K562 (cell line): ENCODE results near the gene OST4. TPM values are rescaled to one million over a fixed set of nuclear protein-coding genes. Genes with fewer than 3 reads are reported as not detected.

Experiments used
- CBX3 ChIP-seq, 2 experiments: IDR thresholded peaks; 1 replicate in 1 of 2; 2 replicates in 1 of 2; pipeline ENCODE4 v1.6.1; 2012; ENCODE audit warnings: inconsistent platforms in 2 of 2, low read length in 2 of 2, borderline replicate concordance in 1 of 2, control low read depth in 1 of 2
- CREBBP ChIP-seq: IDR thresholded peaks from one replicate; pipeline ENCODE4 v1.6.1; 2012; ENCODE audit warnings: low read depth, mild to moderate bottlenecking, control low read depth, inconsistent platforms, low read length
- EGR1 ChIP-seq: fragments of 450-650 bp; conservative IDR thresholded peaks from 2 replicates; pipeline ENCODE4 v1.6.1; 2017; ENCODE audit warnings: mild to moderate bottlenecking
- KDM2B ChIP-seq: fragments of 250-450 bp; sonication (Bioruptor Pico); IDR thresholded peaks from 2 replicates; pipeline ENCODE4 v1.8.0; 2021; ENCODE audit warnings: mild to moderate bottlenecking, moderate library complexity
- KLF16 ChIP-seq: IDR thresholded peaks from 2 replicates; pipeline ENCODE4 v1.6.1; 2016; ENCODE audit warnings: antibody characterized with exemption
- LCOR ChIP-seq: sonication (generic); formaldehyde crosslinking; IDR thresholded peaks from 2 replicates; pipeline ENCODE4 v1.8.0; 2022; ENCODE audit warnings: mild to moderate bottlenecking, missing genetic modification reagents
- MAX ChIP-seq: sonication (generic); formaldehyde crosslinking; IDR thresholded peaks from 2 replicates; pipeline ENCODE4 v1.9.0; 2022; ENCODE audit warnings: mild to moderate bottlenecking, missing genetic modification reagents
- MTA2 ChIP-seq: fragments of 450-650 bp; IDR thresholded peaks from 2 replicates; pipeline ENCODE4 v1.6.1; 2016; ENCODE audit warnings: low read depth
- NCOA6 ChIP-seq: fragments of 450-650 bp; IDR thresholded peaks from 2 replicates; pipeline ENCODE4 v1.6.1; 2017; ENCODE audit warnings: mild to moderate bottlenecking
- PHF20 ChIP-seq: fragments of 450-650 bp; IDR thresholded peaks from 2 replicates; pipeline ENCODE4 v1.6.1; 2018; ENCODE audit not compliant: partially characterized antibody
- RBM14 ChIP-seq: fragments of 200-400 bp; formaldehyde crosslinking; IDR thresholded peaks from 2 replicates; pipeline ENCODE4 v1.6.1; 2018; ENCODE audit warnings: low read depth, mild to moderate bottlenecking, low read length, moderate library complexity, borderline replicate concordance; ENCODE audit not compliant: insufficient read depth
- RCOR1 ChIP-seq, 2 experiments: IDR thresholded peaks; 2 replicates each; pipeline ENCODE4 v1.6.1; 2012; ENCODE audit warnings: low read depth in 2 of 2, low read length in 2 of 2, borderline replicate concordance in 1 of 2, improper control_type of control experiment in 1 of 2
- RUNX1 ChIP-seq: sonication (generic); IDR thresholded peaks from 2 replicates; pipeline ENCODE4 v1.6.1; 2016; ENCODE audit warnings: antibody characterized with exemption, low read depth
- SIN3A ChIP-seq, 2 experiments: fragments of 150-350 bp in 1 of 2; IDR thresholded peaks; 2 replicates each; pipeline ENCODE4 v1.6.1; 2011 to 2016; ENCODE audit warnings: borderline replicate concordance in 2 of 2, low read depth in 2 of 2, low read length in 2 of 2, mild to moderate bottlenecking in 2 of 2, moderate library complexity in 2 of 2; ENCODE audit not compliant: control insufficient read depth in 1 of 2
- SMARCB1 ChIP-seq: IDR thresholded peaks from 2 replicates; pipeline ENCODE4 v1.6.1; 2011; ENCODE audit warnings: improper control_type of control experiment, low read depth; ENCODE audit not compliant: insufficient read length
- SMARCC2 ChIP-seq: fragments of 450-650 bp; IDR thresholded peaks from 2 replicates; pipeline ENCODE4 v1.6.1; 2017; ENCODE audit warnings: antibody characterized with exemption, moderate library complexity, mild to moderate bottlenecking, low read depth
- ZBTB2 ChIP-seq: fragments of 450-650 bp; IDR thresholded peaks from 2 replicates; pipeline ENCODE4 v1.6.1; 2016; ENCODE audit warnings: antibody characterized with exemption
- ZBTB49 ChIP-seq: sonication (generic); formaldehyde crosslinking; IDR thresholded peaks from 2 replicates; pipeline ENCODE4 v1.8.0; 2022; ENCODE audit warnings: missing genetic modification reagents, mild to moderate bottlenecking, borderline replicate concordance
- ZEB2 ChIP-seq: fragments of 450-650 bp; IDR thresholded peaks from 2 replicates; pipeline ENCODE4 v1.6.1; 2016
- ZKSCAN3 ChIP-seq: fragments of 250-450 bp; sonication (Bioruptor Pico); IDR thresholded peaks from 2 replicates; pipeline ENCODE4 v1.4.0; 2020
- ZNF124 ChIP-seq: sonication (generic); formaldehyde crosslinking; IDR thresholded peaks from 2 replicates; pipeline ENCODE4 v1.8.1; 2022; ENCODE audit warnings: missing genetic modification reagents
- ZNF551 ChIP-seq: fragments of 250-450 bp; sonication (Bioruptor Pico); IDR thresholded peaks from 2 replicates; pipeline ENCODE4 v1.5.0; 2021; ENCODE audit warnings: mild to moderate bottlenecking, moderate library complexity
- ZNF695 ChIP-seq: fragments of 450-650 bp; formaldehyde crosslinking; IDR thresholded peaks from 2 replicates; pipeline ENCODE4 v1.4.0; 2020; ENCODE audit warnings: mild to moderate bottlenecking, moderate library complexity
- ZNF79 ChIP-seq: fragments of 250-450 bp; sonication (Bioruptor Pico); IDR thresholded peaks from 2 replicates; pipeline ENCODE4 v1.4.0; 2020; ENCODE audit warnings: low read depth, mild to moderate bottlenecking, moderate library complexity
- polyA plus RNA-seq, 8 experiments: library from polyadenylated mRNA; depleted of rRNA in 4 of 8; stranded (reverse) in 5 of 8; unstranded in 3 of 8; fragments of >200 nt; fragmentation: Nextera tagmentation in 2 of 8; fragmentation: Illumina TruSeq in 1 of 8; extraction: Ambion mirVana in 2 of 8; extraction: Trizol in 1 of 8; gene quantifications; 2 replicates each; pipeline versions ENCODE4 v1.2.1 to v1.2.3, GENCODE V29; 2011 to 2014; ENCODE audit warnings: inconsistent platforms in 1 of 8, missing spikeins in 1 of 8
- total RNA-seq, 7 experiments: library from RNA; depleted of rRNA in 6 of 7; stranded (reverse); fragments of >200 nt in 6 of 7; fragmentation: Illumina TruSeq in 2 of 7; extraction: Trizol in 2 of 7; gene quantifications; 2 replicates each; pipeline versions ENCODE4 v1.2.1 to v1.2.3, GENCODE V29; 2011 to 2021; ENCODE audit warnings: low replicate concordance in 1 of 7

OST4 gene
- total and polyA plus RNA-seq, 9 of the 15 experiments (the other 6 are each of a cell fraction or from before 2014, with no cell fraction given): 186 to 1,155 (median 355) TPM

- TF ChIP-seq ZBTB2: no peak; the same call in 1 of the 2 replicates
- TF ChIP-seq ZNF79 (CRISPR knock-in tag): no peak
- TF ChIP-seq SIN3A (IDR thresholded peaks at IDR 0.05; ENCODE audit: borderline replicate concordance in 2 of 2, control insufficient read depth in 1 of 2, low read depth in 2 of 2, low read length in 2 of 2): peak in 1 of 2 experiments; percentile 91; a peak in 1 of 4 replicates
- no peak for TF ChIP-seq ZNF124 (CRISPR knock-in tag)
- no peak for TF ChIP-seq CREBBP
- no peak for TF ChIP-seq KDM2B
- no peak for TF ChIP-seq SMARCB1
- TF ChIP-seq EGR1: peak; percentile 46
- no peak for TF ChIP-seq RBM14
- TF ChIP-seq RUNX1: no peak
- TF ChIP-seq SMARCC2: no peak
- no peak for TF ChIP-seq ZEB2
- no peak for TF ChIP-seq ZKSCAN3 (CRISPR knock-in tag)
- TF ChIP-seq KLF16: no peak
- TF ChIP-seq ZNF695 (CRISPR knock-in tag): no peak
- no peak for TF ChIP-seq CBX3 (IDR thresholded peaks at IDR 0.05; ENCODE audit: borderline replicate concordance in 1 of 2, low read length in 2 of 2)
- TF ChIP-seq ZBTB49 (CRISPR knock-in tag): no peak
- TF ChIP-seq RCOR1 (IDR thresholded peaks at IDR 0.05; ENCODE audit: borderline replicate concordance in 1 of 2, low read depth in 2 of 2, low read length in 2 of 2): no peak; a peak in 1 of 4 replicates
- TF ChIP-seq MAX (CRISPR knock-in tag): peak; percentile 76
- no peak for TF ChIP-seq MTA2
- TF ChIP-seq ZNF551 (CRISPR knock-in tag): no peak
- no peak for TF ChIP-seq LCOR (CRISPR knock-in tag)
- TF ChIP-seq NCOA6: no peak
- no peak for TF ChIP-seq PHF20
These were observed 38.8 kb downstream of the OST4 start, which contains the start of gene TMEM214 (continued) for GRCh38 chr2:27032495-27033252.
